IPS-15b (cell line): ENCODE data around the gene NHSL2.

Experiments used
- H3K27me3 ChIP-seq: one replicate; pipeline ENCODE4 v1.6.1; 2013; ENCODE audit warnings: low read length; ENCODE audit not compliant: control insufficient read depth, insufficient read depth
- H3K36me3 ChIP-seq: one replicate; pipeline ENCODE4 v1.6.1; 2013; ENCODE audit warnings: low read length; ENCODE audit not compliant: control insufficient read depth, insufficient read depth
- H3K4me1 ChIP-seq: one replicate; pipeline ENCODE4 v1.6.1; 2013; ENCODE audit warnings: mild to moderate bottlenecking, low read length; ENCODE audit not compliant: control insufficient read depth, insufficient read depth
- H3K4me3 ChIP-seq: one replicate; pipeline ENCODE4 v1.5.1; 2013; ENCODE audit warnings: low read depth, low read length
- H3K9ac ChIP-seq: one replicate; pipeline ENCODE4 v1.6.1; 2013; ENCODE audit warnings: low read depth, mild to moderate bottlenecking, low read length
- H3K9me3 ChIP-seq: one replicate; pipeline ENCODE4 v1.6.1; 2013; ENCODE audit warnings: mild to moderate bottlenecking, low read length; ENCODE audit not compliant: control insufficient read depth, insufficient read depth

NHSL2 gene

DNA sequence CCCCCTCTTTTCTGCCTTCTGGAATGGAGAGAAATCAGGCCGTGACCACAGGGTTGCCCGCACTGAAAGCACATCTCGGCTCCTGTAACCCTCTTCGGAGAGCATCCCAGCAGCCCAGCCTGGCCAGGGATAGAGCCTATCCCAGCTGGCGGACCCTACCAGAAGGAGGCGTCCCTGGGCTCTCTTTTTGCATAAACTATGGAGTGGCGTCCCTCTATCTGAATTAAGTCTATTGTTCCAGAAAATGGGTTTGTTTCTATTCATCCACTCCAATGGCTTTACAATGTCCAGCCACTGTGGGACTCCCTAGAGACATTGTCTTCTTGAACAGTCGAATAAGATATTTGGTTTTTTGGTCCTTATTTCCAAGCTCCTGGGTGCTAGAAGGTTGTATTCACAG lies 689 bp upstream of the NHSL2 start:
- H3K9me3 ChIP-seq: no peaks in the 10 kb centered on the region
- no peaks in the 10 kb centered on the region for H3K36me3 ChIP-seq
- H3K4me3 ChIP-seq: peak overlapping the region; percentile 49
- peaks cover 2% of the 10 kb centered on the region for H3K4me1 ChIP-seq
- H3K27me3 ChIP-seq: no peaks in the 10 kb centered on the region
- no peak overlapping the region for H3K9ac ChIP-seq

DNA sequence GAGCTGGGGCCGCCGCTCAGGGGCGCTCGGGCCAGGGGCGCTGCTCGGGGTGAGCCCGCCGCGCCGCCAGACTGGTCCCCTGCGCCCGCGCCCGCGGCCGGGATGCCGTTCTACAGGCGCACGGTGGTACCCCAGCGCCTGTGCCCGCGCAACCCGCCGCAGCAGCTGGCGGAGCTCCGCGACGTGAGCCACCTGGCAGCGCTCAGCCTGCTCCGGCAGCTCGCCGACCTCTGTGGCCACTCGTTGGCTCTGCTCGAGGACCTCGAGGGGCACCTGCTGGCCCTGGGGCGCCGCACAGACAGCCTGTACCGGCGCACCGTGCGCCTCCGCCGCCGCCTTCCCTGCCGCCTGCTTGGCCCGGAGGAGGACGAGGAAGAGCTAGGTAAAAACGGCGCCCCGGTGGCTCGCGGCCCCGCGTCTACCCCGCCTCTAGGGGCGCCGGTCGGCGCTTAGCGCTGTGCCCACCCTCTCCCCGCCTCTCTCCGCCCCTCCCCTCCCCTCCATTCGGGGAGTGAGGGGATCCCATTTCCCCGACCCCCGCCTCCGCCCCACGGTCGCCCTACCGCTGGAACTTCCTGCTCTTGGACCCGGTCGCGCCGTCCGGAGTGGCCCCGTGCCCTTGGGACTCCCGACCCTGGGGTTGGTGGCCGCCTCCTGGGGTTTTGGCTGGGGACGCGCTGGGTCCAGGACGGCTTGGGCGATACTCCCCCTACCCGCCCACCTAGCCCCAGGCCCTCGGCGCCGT lies 513 bp downstream of the NHSL2 start:
- Histone ChIP-seq H3K4me3 (peak overlapping the region; percentile 63), H3K4me1 (peaks cover 2% of the 10 kb centered on the region), H3K9ac (no peak overlapping the region), H3K9me3 (no peaks in the 10 kb centered on the region), H3K27me3 (no peaks in the 10 kb centered on the region), H3K36me3 (no peaks in the 10 kb centered on the region)

DNA sequence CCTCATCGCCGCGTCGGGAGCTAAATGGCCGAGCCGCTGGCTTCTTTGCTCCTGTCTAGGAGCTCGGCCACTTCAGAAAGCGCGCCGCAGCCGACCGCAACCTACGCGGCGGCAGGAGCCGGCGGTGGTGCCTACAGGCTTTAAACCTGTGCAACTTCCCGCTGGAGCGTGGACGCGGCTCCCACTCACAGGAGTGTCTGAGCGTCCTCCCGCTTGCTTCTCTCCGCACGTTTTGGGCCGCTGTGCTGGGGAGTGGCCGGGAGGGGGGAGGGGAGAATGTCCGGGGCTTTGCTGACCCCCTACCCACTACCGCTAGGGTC lies 1.0 kb downstream of the NHSL2 start:
- Histone ChIP-seq H3K9ac (peak overlapping the region; percentile 54), H3K4me1 (peaks cover 2% of the 10 kb centered on the region), H3K27me3 (no peaks in the 10 kb centered on the region), H3K9me3 (no peaks in the 10 kb centered on the region), H3K4me3 (peak overlapping the region; percentile 63), H3K36me3 (no peaks in the 10 kb centered on the region)

DNA sequence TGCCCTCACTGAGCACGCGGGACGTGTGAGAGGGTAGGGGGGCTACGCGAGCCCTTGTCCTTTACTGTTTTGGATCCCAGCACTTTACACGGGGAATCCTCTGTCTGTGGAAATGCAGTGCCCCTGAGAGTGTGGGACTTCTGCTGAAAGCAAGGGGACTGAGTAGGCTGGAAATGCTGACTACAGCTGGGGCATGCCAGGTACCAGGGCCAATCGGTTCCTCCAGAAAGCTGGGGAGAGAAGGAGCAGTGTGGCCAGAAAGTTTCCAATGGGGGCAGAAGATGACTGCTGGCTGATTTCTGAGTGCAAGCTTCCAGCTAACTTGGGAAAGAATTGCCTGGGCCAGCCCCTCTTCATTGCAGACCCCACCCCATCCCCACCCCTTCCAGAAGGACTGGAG lies 1.5 kb downstream of the NHSL2 start:
- no peaks in the 10 kb centered on the region for H3K9me3 ChIP-seq
- no peaks in the 10 kb centered on the region for H3K27me3 ChIP-seq
- H3K4me3 ChIP-seq: peak overlapping the region; percentile 63
- H3K4me1 ChIP-seq: peaks cover 2% of the 10 kb centered on the region
- peak overlapping the region; percentile 54 for H3K9ac ChIP-seq
- no peaks in the 10 kb centered on the region for H3K36me3 ChIP-seq

DNA sequence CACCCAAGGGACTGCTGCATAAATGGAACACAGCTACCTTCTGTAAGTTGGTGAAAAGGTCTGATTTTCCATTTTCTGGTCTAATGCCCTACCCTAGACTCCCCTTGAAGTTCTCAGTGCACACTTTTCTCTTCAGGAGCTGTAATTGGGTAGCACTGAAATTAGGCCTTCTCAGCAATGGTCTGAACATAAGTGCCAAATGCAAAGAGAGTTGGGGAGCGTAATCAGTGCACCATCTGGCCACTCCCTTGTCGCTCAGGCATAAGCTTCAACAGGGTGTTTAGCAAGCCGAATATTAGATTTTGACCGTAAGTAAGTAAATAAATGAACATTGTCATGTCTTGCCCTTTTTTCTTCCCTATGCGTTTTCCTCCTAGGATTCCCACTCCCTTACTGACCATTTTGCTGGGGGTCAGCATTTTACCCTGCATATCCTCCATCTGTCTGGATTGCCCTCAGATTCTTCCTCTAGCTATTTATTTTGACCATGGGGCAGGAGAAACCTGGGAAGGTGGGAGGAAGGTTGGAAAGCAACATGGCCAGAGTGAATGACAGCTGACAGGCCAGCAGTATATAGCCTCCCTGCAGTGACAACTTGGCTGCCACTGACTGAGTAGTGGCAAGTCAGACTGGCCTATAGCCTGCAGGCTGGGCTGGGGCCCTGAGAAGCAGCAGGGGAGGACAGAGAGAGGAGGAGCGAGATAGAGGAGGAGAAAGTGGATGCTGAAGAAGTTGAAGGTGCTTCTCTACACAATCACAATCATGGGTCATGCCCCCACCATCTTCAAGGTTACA lies 2.7 kb downstream of the NHSL2 start:
- no peaks in the 10 kb centered on the region for H3K36me3 ChIP-seq
- H3K4me3 ChIP-seq: no peak overlapping the region
- H3K4me1 ChIP-seq: peaks cover 11% of the 10 kb centered on the region
- no peaks in the 10 kb centered on the region for H3K27me3 ChIP-seq
- no peaks in the 10 kb centered on the region for H3K9me3 ChIP-seq
- H3K9ac ChIP-seq: no peak overlapping the region

DNA sequence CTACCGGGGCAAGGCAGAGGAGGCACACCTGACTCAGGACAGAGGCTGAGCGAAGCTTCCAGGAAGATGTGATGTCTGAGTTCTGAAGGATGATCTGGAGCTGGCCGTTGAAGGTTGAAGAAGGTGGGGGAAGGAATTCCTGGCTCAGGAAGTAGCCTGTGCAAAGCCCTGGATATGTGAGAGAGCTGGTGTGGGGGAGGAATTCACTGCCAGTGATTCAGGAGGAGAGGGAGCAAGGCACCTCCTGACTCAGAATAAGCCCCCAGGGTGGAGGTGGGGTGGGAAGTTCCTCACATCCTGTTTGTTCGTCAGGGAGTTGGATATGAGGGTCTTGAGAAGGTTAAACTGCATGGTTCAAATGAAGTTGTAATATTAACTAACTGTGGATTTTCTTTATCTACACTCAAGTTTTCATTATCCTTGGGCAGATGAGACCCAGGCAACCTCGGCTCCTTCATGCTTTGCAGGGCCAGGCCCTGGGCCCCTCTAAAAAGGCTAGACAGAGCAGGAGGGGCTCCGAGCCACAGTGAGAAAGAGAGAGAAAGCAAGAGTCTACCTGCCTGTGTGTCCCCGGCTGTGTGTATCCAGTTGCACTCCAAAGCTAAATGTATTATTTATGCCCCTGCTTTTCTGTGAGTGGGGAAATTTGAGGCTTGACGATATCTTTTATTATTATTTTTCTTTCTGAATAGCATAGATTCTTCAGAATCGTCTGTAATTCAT lies 7.1 kb downstream of the NHSL2 start:
- Histone ChIP-seq H3K9ac (no peak overlapping the region), H3K9me3 (no peaks in the 10 kb centered on the region), H3K36me3 (no peaks in the 10 kb centered on the region), H3K4me3 (peak overlapping the region; percentile 4), H3K4me1 (peaks cover 11% of the 10 kb centered on the region), H3K27me3 (no peaks in the 10 kb centered on the region)

DNA sequence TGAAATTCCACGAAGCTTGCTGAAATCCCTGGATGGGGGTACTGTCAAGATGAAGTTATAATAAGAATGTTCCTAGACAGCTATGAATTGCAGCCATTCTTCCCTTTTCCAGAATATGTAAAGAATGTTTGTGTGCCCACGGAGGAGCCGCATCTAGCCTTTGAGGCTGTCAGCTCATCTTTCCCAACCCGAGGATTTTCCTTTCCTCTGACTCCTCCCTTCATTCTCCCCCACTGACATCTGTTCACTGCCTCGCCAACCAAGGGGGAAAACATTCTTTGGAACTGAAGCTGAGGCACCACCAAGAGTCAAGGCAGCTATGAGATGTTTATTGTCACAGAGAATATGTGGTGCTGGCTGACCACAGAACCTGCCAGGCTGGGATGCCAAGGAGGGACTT lies 8.8 kb downstream of the NHSL2 start:
- no peak overlapping the region for H3K4me3 ChIP-seq
- H3K9me3 ChIP-seq: peaks cover 3% of the 10 kb centered on the region
- no peaks in the 10 kb centered on the region for H3K36me3 ChIP-seq
- H3K4me1 ChIP-seq: peaks cover 8% of the 10 kb centered on the region
- H3K9ac ChIP-seq: no peak overlapping the region
- no peaks in the 10 kb centered on the region for H3K27me3 ChIP-seq

DNA sequence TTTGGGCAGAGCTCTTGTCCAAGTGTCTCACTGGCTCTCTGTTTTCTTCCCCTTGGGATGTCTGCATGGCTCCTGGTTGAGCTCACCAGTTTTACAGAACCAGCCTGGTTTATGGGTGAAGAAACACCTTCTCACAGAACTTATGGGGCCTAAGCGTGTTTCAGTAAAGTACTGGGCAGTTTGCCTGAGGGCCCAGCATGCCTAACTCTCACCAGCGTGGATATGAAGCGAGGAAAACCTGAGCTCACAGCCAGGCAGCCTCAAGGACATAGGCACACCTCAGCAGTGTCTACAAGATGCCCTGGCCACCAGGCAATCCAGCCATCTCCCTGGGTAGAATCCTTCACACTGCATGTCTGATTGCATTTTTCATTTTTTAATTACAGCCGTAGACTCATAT lies 9.2 kb downstream of the NHSL2 start:
- no peak overlapping the region for H3K4me3 ChIP-seq
- H3K36me3 ChIP-seq: no peaks in the 10 kb centered on the region
- H3K4me1 ChIP-seq: peaks cover 8% of the 10 kb centered on the region
- H3K27me3 ChIP-seq: no peaks in the 10 kb centered on the region
- H3K9me3 ChIP-seq: peaks cover 3% of the 10 kb centered on the region
- H3K9ac ChIP-seq: no peak overlapping the region

DNA sequence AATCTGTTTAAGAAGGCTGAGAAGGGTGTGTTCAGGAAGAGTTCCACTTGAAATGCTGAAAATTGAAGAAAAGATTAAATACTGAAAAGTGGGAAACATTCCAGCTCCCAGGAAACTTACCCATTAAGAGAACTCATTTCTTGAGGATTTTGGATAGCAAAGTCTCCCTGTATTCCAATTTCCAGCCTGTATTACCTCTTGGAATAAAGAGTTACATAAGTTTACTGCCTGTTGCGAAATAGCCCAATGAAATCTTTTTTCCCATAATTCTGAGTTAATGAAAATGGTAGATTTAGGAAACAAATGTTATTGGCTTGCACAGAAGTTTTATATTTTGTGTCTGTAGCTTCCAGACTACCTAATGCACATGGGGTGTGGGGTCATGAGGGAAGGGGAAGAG lies 12.0 kb downstream of the NHSL2 start:
- H3K4me3 ChIP-seq: no peak overlapping the region
- peaks cover 4% of the 10 kb centered on the region for H3K4me1 ChIP-seq
- H3K9ac ChIP-seq: no peak overlapping the region
- peaks cover 3% of the 10 kb centered on the region for H3K9me3 ChIP-seq
- no peaks in the 10 kb centered on the region for H3K27me3 ChIP-seq
- no peaks in the 10 kb centered on the region for H3K36me3 ChIP-seq

DNA sequence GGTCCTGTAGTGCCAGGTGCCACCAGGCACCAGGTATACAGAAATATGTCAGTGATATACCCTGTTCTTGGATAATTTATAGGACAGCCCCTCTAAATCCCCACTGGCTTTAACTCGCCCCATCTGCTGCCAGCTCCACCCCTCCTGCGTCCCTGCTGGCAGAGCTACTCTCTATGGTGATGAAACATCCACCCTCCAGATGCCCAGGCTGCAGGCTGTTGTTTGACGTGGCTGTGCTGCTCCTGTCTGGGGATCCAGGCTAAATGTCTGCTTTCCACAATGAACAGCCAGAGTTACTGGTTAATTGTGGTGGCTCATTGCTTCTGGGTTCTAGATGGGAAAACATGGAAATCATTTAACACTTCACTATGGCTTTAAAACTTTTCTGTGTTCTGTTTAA lies 12.9 kb downstream of the NHSL2 start:
- Histone ChIP-seq H3K4me3 (no peak overlapping the region), H3K9ac (no peak overlapping the region), H3K27me3 (no peaks in the 10 kb centered on the region), H3K9me3 (peaks cover 3% of the 10 kb centered on the region), H3K4me1 (no peaks in the 10 kb centered on the region), H3K36me3 (no peaks in the 10 kb centered on the region)

DNA sequence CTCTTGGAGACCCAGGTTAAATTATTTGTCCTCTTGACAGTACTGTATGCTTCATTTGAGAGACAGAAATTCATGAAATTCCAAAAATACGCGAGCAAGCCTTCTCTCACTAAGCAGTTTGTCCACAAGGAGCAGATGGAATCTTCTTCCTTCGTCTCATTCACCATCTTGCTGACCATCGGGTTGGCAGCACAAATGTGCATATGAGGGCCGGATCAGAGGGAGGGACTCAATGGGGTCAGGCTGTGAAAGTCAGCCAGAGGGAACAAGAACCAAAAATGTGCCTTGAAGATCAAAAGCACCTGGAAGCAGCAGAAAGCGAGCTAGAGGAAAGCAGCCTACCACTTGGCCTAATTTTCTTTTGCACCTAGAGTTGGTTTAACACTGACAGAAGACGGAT lies 16.4 kb downstream of the NHSL2 start:
- no peak overlapping the region for H3K9ac ChIP-seq
- no peak overlapping the region for H3K4me3 ChIP-seq
- no peaks in the 10 kb centered on the region for H3K4me1 ChIP-seq
- peaks cover 3% of the 10 kb centered on the region for H3K9me3 ChIP-seq
- H3K27me3 ChIP-seq: no peaks in the 10 kb centered on the region
- no peaks in the 10 kb centered on the region for H3K36me3 ChIP-seq

DNA sequence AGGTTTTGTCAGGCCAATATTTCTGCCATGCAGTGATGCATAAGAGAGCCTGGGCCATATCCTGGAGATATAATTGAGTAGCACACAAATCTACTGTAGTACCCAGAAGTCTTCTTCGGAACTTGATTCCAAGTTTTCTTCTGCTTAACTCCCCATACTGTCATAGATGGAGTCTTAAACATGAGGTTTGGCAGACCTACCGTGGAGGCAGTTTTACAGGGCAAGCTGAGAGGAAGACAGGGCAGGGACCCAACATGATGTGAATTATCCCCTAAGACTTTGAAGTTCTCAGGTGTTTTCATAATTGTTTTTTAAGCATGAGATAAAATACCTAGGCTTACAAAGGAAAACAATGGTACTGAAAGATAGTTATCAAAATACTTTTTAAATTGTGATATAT lies 18.2 kb downstream of the NHSL2 start:
- Histone ChIP-seq H3K4me3 (no peak overlapping the region), H3K27me3 (no peaks in the 10 kb centered on the region), H3K36me3 (no peaks in the 10 kb centered on the region), H3K4me1 (no peaks in the 10 kb centered on the region), H3K9ac (no peak overlapping the region), H3K9me3 (peaks cover 3% of the 10 kb centered on the region)
